Measurements from ENCODE around the gene ZRSR2.

DNA sequence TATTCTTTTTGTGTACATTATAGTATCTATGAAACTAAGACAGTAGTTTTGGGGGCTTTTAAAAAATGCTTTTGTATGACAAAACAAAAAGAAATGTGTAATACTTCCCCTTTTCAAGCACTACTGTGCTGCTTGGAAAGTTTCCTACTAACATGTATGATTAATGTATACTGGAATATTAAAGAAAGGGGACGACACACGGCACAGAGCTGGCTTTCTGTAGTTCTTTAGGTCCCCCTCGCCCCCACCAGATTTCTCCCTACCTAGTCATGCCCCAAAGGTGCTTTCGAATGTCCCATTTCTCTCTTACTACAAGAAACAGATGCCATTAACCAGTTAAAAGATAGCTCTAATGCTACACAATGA, 65.9 kb downstream of the ZRSR2 start:
- TF ChIP-seq ZBTB26 (CRISPR knock-in tag; IDR thresholded peaks at IDR 0.05; ENCODE audit: borderline replicate concordance) (no peak), CHD4 (IDR thresholded peaks at IDR 0.05; ENCODE audit: borderline replicate concordance, low read length) (no peak), HNRNPLL (IDR thresholded peaks at IDR 0.05; ENCODE audit: low read depth, low read length, poor library complexity, severe bottlenecking) (no peak), BCL6 (CRISPR knock-in tag; IDR thresholded peaks at IDR 0.05) (no peak), ZNF558 (CRISPR knock-in tag; IDR thresholded peaks at IDR 0.05; ENCODE audit: borderline replicate concordance) (no peak), SRSF9 (IDR thresholded peaks at IDR 0.05; ENCODE audit: borderline replicate concordance, insufficient read depth, low read depth, low read length, poor library complexity, severe bottlenecking) (no peak), ZNF274 (CRISPR knock-in tag; IDR thresholded peaks at IDR 0.05) (no peak), KAT7 (CRISPR knock-in tag; IDR thresholded peaks at IDR 0.05; ENCODE audit: borderline replicate concordance) (no peak), ZBTB39 (CRISPR knock-in tag; IDR thresholded peaks at IDR 0.05) (no peak), POGK (CRISPR knock-in tag; conservative IDR thresholded peaks at IDR 0.05) (no peak), NCOA2 (CRISPR knock-in tag; IDR thresholded peaks at IDR 0.05) (no peak)
- TF ChIP-seq, protein P1, sequence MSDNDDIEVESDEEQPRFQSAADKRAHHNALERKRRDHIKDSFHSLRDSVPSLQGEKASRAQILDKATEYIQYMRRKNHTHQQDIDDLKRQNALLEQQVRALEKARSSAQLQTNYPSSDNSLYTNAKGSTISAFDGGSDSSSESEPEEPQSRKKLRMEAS (IDR thresholded peaks at IDR 0.05): no peak
- TF ChIP-seq, protein P2, sequence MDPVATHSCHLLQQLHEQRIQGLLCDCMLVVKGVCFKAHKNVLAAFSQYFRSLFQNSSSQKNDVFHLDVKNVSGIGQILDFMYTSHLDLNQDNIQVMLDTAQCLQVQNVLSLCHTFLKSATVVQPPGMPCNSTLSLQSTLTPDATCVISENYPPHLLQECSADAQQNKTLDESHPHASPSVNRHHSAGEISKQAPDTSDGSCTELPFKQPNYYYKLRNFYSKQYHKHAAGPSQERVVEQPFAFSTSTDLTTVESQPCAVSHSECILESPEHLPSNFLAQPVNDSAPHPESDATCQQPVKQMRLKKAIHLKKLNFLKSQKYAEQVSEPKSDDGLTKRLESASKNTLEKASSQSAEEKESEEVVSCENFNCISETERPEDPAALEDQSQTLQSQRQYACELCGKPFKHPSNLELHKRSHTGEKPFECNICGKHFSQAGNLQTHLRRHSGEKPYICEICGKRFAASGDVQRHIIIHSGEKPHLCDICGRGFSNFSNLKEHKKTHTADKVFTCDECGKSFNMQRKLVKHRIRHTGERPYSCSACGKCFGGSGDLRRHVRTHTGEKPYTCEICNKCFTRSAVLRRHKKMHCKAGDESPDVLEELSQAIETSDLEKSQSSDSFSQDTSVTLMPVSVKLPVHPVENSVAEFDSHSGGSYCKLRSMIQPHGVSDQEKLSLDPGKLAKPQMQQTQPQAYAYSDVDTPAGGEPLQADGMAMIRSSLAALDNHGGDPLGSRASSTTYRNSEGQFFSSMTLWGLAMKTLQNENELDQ (CRISPR knock-in tag; IDR thresholded peaks at IDR 0.05; ENCODE audit: borderline replicate concordance): no peak

Measured in HepG2 (cell line).